SK-N-SH (cell line): ENCODE results near the gene USP22. TPM values are rescaled to one million over a fixed set of nuclear protein-coding genes. Genes with fewer than 3 reads are reported as not detected.
A peak's percentile ranks its signal among the peaks of the same experiment; 100 is the strongest.

Experiments used
- CTCF ChIA-PET: fragments of 300-600, 350-600 bp; formaldehyde crosslinking; extraction: SDS; loops from one replicate; lab custom pipeline; 2021; lab: Yijun Ruan, JAX
- POLR2A ChIA-PET: fragments of 350-600 bp; sonication (Branson Sonifier 250); formaldehyde crosslinking; extraction: SDS; loops from one replicate; lab custom pipeline; 2020; ENCODE audit warnings: antibody characterized with exemption, inconsistent platforms; lab: Yijun Ruan, JAX
- DNase-seq: peaks from one replicate; pipeline ENCODE4 v3.0.0; 2012
- H2AFZ ChIP-seq: fragments of 200-600 bp; sonication (generic); 2 replicates; pipeline ENCODE4 v1.8.1; 2016; ENCODE audit warnings: antibody characterized with exemption, mild to moderate bottlenecking, low read depth
- H3F3A ChIP-seq: fragments of 200-600 bp; sonication (generic); replicated peaks from 2 replicates; pipeline ENCODE3; 2016; ENCODE audit warnings: antibody characterized with exemption, mild to moderate bottlenecking; ENCODE audit not compliant: insufficient read depth
- H3K27ac ChIP-seq, 2 experiments: fragments of 200-500 bp in 1 of 2; fragments of 200-600 bp in 1 of 2; sonication (Bioruptor generic) in 1 of 2; sonication (generic), shearing (Covaris generic) in 1 of 2; 2 replicates each; pipeline versions ENCODE4 v1.5.1 to v1.6.1; 2014 to 2016; ENCODE audit warnings: low read depth in 2 of 2, inconsistent platforms in 1 of 2, low read length in 1 of 2, mild to moderate bottlenecking in 1 of 2, mixed read lengths in 1 of 2
- H3K27me3 ChIP-seq: fragments of 200-600 bp; sonication (generic), shearing (Covaris generic); 2 replicates; pipeline ENCODE4 v1.6.1; 2016; ENCODE audit warnings: mixed run types; ENCODE audit not compliant: insufficient read depth
- H3K36me3 ChIP-seq, 2 experiments: fragments of 200-500 bp in 1 of 2; fragments of 200-600 bp in 1 of 2; sonication (Bioruptor generic) in 1 of 2; sonication (generic) in 1 of 2; replicated peaks in 1 of 2; 2 replicates each; pipeline versions ENCODE3 to v1.5.1; 2014 to 2016; ENCODE audit warnings: low read length in 1 of 2, mild to moderate bottlenecking in 1 of 2; ENCODE audit not compliant: insufficient read depth in 2 of 2, control insufficient read depth in 1 of 2
- H3K4me1 ChIP-seq, 2 experiments: fragments of 200-500 bp in 1 of 2; fragments of 200-600 bp in 1 of 2; sonication (Bioruptor generic) in 1 of 2; sonication (generic), shearing (Covaris generic) in 1 of 2; 2 replicates each; pipeline versions ENCODE4 v1.5.1 to v1.6.1; 2014 to 2016; ENCODE audit warnings: low read depth in 1 of 2, low read length in 1 of 2, mixed run types in 1 of 2; ENCODE audit not compliant: insufficient read depth in 2 of 2, control insufficient read depth in 1 of 2
- H3K4me2 ChIP-seq: fragments of 200-600 bp; sonication (generic), shearing (Covaris generic); 2 replicates; pipeline ENCODE4 v1.6.1; 2017; ENCODE audit warnings: mixed run types
- H3K4me3 ChIP-seq, 2 experiments: fragments of 200-500 bp in 1 of 2; fragments of 200-600 bp in 1 of 2; sonication (Bioruptor generic) in 1 of 2; sonication (generic), shearing (Covaris generic) in 1 of 2; 2 replicates each; pipeline versions ENCODE4 v1.5.1 to v1.8.1; 2014 to 2016; ENCODE audit warnings: low read depth in 2 of 2, inconsistent platforms in 1 of 2, low read length in 1 of 2, mild to moderate bottlenecking in 1 of 2, mixed read lengths in 1 of 2, moderate library complexity in 1 of 2
- H3K79me2 ChIP-seq: fragments of 200-600 bp; sonication (generic); 2 replicates; pipeline ENCODE4 v1.8.1; 2017; ENCODE audit warnings: mild to moderate bottlenecking; ENCODE audit not compliant: insufficient read depth
- H3K9ac ChIP-seq: fragments of 200-600 bp; sonication (generic); 2 replicates; pipeline ENCODE4 v1.6.1; 2017; ENCODE audit warnings: mixed run types
- H3K9me2 ChIP-seq: fragments of 200-600 bp; sonication (generic); 2 replicates; pipeline ENCODE4 v1.6.1; 2017; ENCODE audit warnings: mixed run types
- H3K9me3 ChIP-seq: fragments of 200-600 bp; sonication (generic); 2 replicates; pipeline ENCODE4 v1.6.1; 2017; ENCODE audit warnings: mixed run types, mild to moderate bottlenecking, moderate library complexity
- H4K20me1 ChIP-seq: fragments of 200-600 bp; sonication (generic); 2 replicates; pipeline ENCODE4 v1.6.1; 2017; ENCODE audit warnings: mild to moderate bottlenecking, mixed run types; ENCODE audit not compliant: insufficient read depth
- CHD2 ChIP-seq: fragments of 150-350 bp; IDR thresholded peaks from 2 replicates; pipeline ENCODE4 v1.6.1; 2018; ENCODE audit warnings: low read length; ENCODE audit not compliant: partially characterized antibody
- CTCF ChIP-seq: fragments of 200-600 bp; sonication (generic); IDR thresholded peaks from 2 replicates; pipeline ENCODE4 v1.6.1; 2017; ENCODE audit warnings: antibody characterized with exemption, mild to moderate bottlenecking, moderate library complexity
- EP300 ChIP-seq, 2 experiments: IDR thresholded peaks; 2 replicates each; pipeline versions ENCODE4 v1.4.0 to v1.6.1; 2012; ENCODE audit warnings: borderline replicate concordance in 1 of 2, low read depth in 1 of 2, low read length in 1 of 2
- FOXM1 ChIP-seq: IDR thresholded peaks from 2 replicates; pipeline ENCODE4 v1.4.0; 2012; ENCODE audit warnings: low read depth, mild to moderate bottlenecking
- MAX ChIP-seq: IDR thresholded peaks from 2 replicates; pipeline ENCODE4 v1.4.0; 2012; ENCODE audit warnings: low read depth
- MEF2A ChIP-seq: IDR thresholded peaks from 2 replicates; pipeline ENCODE4 v1.4.0; 2012; ENCODE audit warnings: low read depth, borderline replicate concordance
- NFIC ChIP-seq: IDR thresholded peaks from 2 replicates; pipeline ENCODE4 v1.4.0; 2012; ENCODE audit warnings: borderline replicate concordance
- PBX3 ChIP-seq: IDR thresholded peaks from 2 replicates; pipeline ENCODE4; 2012
- POLR2AphosphoS5 ChIP-seq: IDR thresholded peaks from 2 replicates; pipeline ENCODE4 v1.6.1; 2012; ENCODE audit warnings: low read depth, low read length
- RAD21 ChIP-seq: IDR thresholded peaks from 2 replicates; pipeline ENCODE4 v1.6.1; 2012; ENCODE audit warnings: mild to moderate bottlenecking, low read length
- RCOR1 ChIP-seq: fragments of 150-350 bp; IDR thresholded peaks from 2 replicates; pipeline ENCODE4 v1.6.1; 2017; ENCODE audit warnings: antibody characterized with exemption, low read length
- RFX5 ChIP-seq: IDR thresholded peaks from 2 replicates; pipeline ENCODE4 v1.6.1; 2012; ENCODE audit warnings: mild to moderate bottlenecking, improper control_type of control experiment, low read length
- TAF1 ChIP-seq: IDR thresholded peaks from 2 replicates; pipeline ENCODE4 v1.6.1; 2012; ENCODE audit warnings: low read depth, mild to moderate bottlenecking, low read length, moderate library complexity, borderline replicate concordance
- USF2 ChIP-seq: fragments of 150-350 bp; IDR thresholded peaks from 2 replicates; pipeline ENCODE4 v1.6.1; 2017; ENCODE audit warnings: antibody characterized with exemption, low read length, low read depth, borderline replicate concordance
- YY1 ChIP-seq: IDR thresholded peaks from 2 replicates; pipeline ENCODE4 v1.4.0; 2012; ENCODE audit warnings: low read depth, mild to moderate bottlenecking
- WGBS: methylation state at CpG from one replicate; pipeline ENCODE4 v1.1.6; 2017; ENCODE audit warnings: low lambda C conversion rate; 5-methylcytosine and 5-hydroxymethylcytosine counted together
- polyA plus RNA-seq, 3 experiments: library from polyadenylated mRNA; depleted of rRNA; stranded (reverse); fragments of >200 nt; gene quantifications; 2 replicates each; pipeline ENCODE4 v1.2.3, GENCODE V29; 2012

USP22 gene
- polyA plus RNA-seq, 1 of the 3 experiments (the other 2 are of a cell fraction), result 142 TPM

- Histone ChIP-seq H3F3A (no peaks in the 10 kb centered on the region), H3K27ac (peak overlapping the region in 1 of 2 experiments; percentile 53; a peak in 3 of 4 replicates), H3K27me3 (no peaks in the 10 kb centered on the region), H3K9me3 (no peaks in the 10 kb centered on the region), H3K4me2 (no peak overlapping the region), H3K9ac (no peak overlapping the region), H3K79me2 (peaks cover 3% of the 10 kb centered on the region), H2AFZ (no peak overlapping the region), H3K36me3 (peaks cover 36 to 42% of the 10 kb centered on the region in 2 experiments), H4K20me1 (no peaks in the 10 kb centered on the region), H3K4me1 (peaks cover 4 to 10% of the 10 kb centered on the region in 2 experiments), H3K9me2 (no peaks in the 10 kb centered on the region)
- DNase-seq, result no peak
- CTCF ChIA-PET, result interaction anchor here (0.7 to 1.4 kb wide), 3 partner anchors 16 to 38 kb away, joined by 3 to 6 read pairs (median 3); no protein-coding TSS in a partner anchor
- POLR2A ChIA-PET, result no interaction called here
- WGBS, result 72% methylated on average over 6 of the region's 6 CpGs
- TF ChIP-seq EP300 (IDR thresholded peaks at IDR 0.05; ENCODE audit: borderline replicate concordance in 1 of 2, low read depth in 1 of 2, low read length in 1 of 2) (no peak), FOXM1 (no peak), TAF1 (no peak), MAX (no peak), CTCF (no peak), MEF2A (no peak), RCOR1 (no peak), RAD21 (no peak), PBX3 (no peak), POLR2AphosphoS5 (no peak), USF2 (no peak), NFIC (no peak), YY1 (no peak), CHD2 (no peak), RFX5 (no peak)
- TF ChIP-seq, all 33 proteins: peak for 0
- no peak overlapping the region for H3K4me3 ChIP-seq
These were observed 87.1 kb downstream of the USP22 start for GRCh38 chr17:20955427-20956323.
